ENCODE data around the gene G3BP1.

DNA sequence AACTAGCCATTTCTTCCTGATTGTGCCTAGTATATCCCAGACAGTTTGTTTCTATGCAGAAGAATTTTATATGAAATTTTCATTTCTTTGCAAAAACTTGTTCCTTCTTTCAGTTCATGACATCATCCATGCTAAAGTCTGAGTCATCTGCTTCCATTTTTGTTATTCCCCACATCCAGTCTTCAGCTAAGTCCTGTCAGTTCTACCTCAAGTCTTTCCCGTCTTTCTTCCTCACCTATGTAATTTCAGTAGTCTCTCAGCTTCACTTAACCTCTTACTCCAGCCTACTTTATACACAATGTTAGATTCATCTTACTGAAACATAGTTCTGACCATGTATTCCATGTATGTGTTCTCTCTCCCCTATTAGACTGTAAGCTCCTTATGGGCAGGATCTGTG lies 39.1 kb downstream of the G3BP1 start:
- TF ChIP-seq POLR2A (IDR thresholded peaks at IDR 0.05; ENCODE audit: low read length) (no peak), GATA1 (IDR thresholded peaks at IDR 0.05; ENCODE audit: low read depth, low read length) (no peak)
